ENCODE measurements around the gene CD1B.

Gene CD1B

GRCh38 chr1:158329733-158330132 lies 1.6 kb downstream of the CD1B start:
- Mint-ChIP-seq H3K27ac (no peak overlapping the region), H3K4me3 (no peak overlapping the region), H3K4me1 (no peaks in the 10 kb centered on the region), H3K27me3 (ENCODE audit: low read depth) (no peaks in the 10 kb centered on the region), H3K9me3 (no peaks in the 10 kb centered on the region), H3K36me3 (ENCODE audit: low read depth) (no peaks in the 10 kb centered on the region)
- no peak for TF ChIP-seq CTCF (IDR thresholded peaks at IDR 0.05; ENCODE audit: unreplicated experiment in 3 of 3)

GRCh38 chr1:158329300-158329699 lies 2.0 kb downstream of the CD1B start:
- Mint-ChIP-seq H3K36me3 (ENCODE audit: low read depth) (no peaks in the 10 kb centered on the region), H3K4me1 (no peaks in the 10 kb centered on the region), H3K27me3 (ENCODE audit: low read depth) (no peaks in the 10 kb centered on the region), H3K4me3 (no peak overlapping the region), H3K9me3 (no peaks in the 10 kb centered on the region), H3K27ac (no peak overlapping the region)
- no peak for TF ChIP-seq CTCF (IDR thresholded peaks at IDR 0.05; ENCODE audit: unreplicated experiment in 3 of 3)

GRCh38 chr1:158328426-158328825 lies 2.9 kb downstream of the CD1B start:
- Mint-ChIP-seq H3K27me3 (ENCODE audit: low read depth) (no peaks in the 10 kb centered on the region), H3K36me3 (ENCODE audit: low read depth) (no peaks in the 10 kb centered on the region)

GRCh38 chr1:158327481-158327880 lies 3.9 kb downstream of the CD1B start:
- H3K36me3 Mint-ChIP-seq (ENCODE audit: low read depth): no peaks in the 10 kb centered on the region
- H3K4me3 Mint-ChIP-seq: no peak overlapping the region
- H3K4me1 Mint-ChIP-seq: no peaks in the 10 kb centered on the region
- H3K27me3 Mint-ChIP-seq (ENCODE audit: low read depth): no peaks in the 10 kb centered on the region
- no peak overlapping the region for H3K27ac Mint-ChIP-seq
- no peaks in the 10 kb centered on the region for H3K9me3 Mint-ChIP-seq
- TF ChIP-seq CTCF (IDR thresholded peaks at IDR 0.05; ENCODE audit: unreplicated experiment in 3 of 3): no peak

More at GRCh38 chr1:158328426-158328825, 2.9 kb downstream of the CD1B start:
- Mint-ChIP-seq H3K9me3 (no peaks in the 10 kb centered on the region), H3K27ac (no peak overlapping the region), H3K4me1 (no peaks in the 10 kb centered on the region), H3K4me3 (no peak overlapping the region)
- no peak for TF ChIP-seq CTCF (IDR thresholded peaks at IDR 0.05; ENCODE audit: unreplicated experiment in 3 of 3)

GRCh38 chr1:158324395-158324794 lies 6.9 kb downstream of the CD1B start:
- Mint-ChIP-seq H3K27me3 (ENCODE audit: low read depth) (no peaks in the 10 kb centered on the region), H3K27ac (no peak overlapping the region), H3K4me3 (no peak overlapping the region), H3K36me3 (ENCODE audit: low read depth) (no peaks in the 10 kb centered on the region), H3K9me3 (no peaks in the 10 kb centered on the region), H3K4me1 (no peaks in the 10 kb centered on the region)
- TF ChIP-seq CTCF (IDR thresholded peaks at IDR 0.05; ENCODE audit: unreplicated experiment in 3 of 3): no peak

GRCh38 chr1:158323866-158324265 lies 7.5 kb downstream of the CD1B start:
- H3K9me3 Mint-ChIP-seq: no peaks in the 10 kb centered on the region
- H3K36me3 Mint-ChIP-seq (ENCODE audit: low read depth): no peaks in the 10 kb centered on the region
- no peak overlapping the region for H3K4me3 Mint-ChIP-seq
- no peak overlapping the region for H3K27ac Mint-ChIP-seq
- TF ChIP-seq CTCF (IDR thresholded peaks at IDR 0.05; ENCODE audit: unreplicated experiment in 3 of 3): no peak
- no peaks in the 10 kb centered on the region for H3K4me1 Mint-ChIP-seq
- H3K27me3 Mint-ChIP-seq (ENCODE audit: low read depth): no peaks in the 10 kb centered on the region
